ENCODE data around the gene TTC27. TPM values are rescaled to one million over a fixed set of nuclear protein-coding genes. Genes with fewer than 3 reads are reported as not detected.

Gene TTC27
- polyA plus RNA-seq, 3 donors, result 4.0 to 4.8 (median 4.4) TPM

DNA sequence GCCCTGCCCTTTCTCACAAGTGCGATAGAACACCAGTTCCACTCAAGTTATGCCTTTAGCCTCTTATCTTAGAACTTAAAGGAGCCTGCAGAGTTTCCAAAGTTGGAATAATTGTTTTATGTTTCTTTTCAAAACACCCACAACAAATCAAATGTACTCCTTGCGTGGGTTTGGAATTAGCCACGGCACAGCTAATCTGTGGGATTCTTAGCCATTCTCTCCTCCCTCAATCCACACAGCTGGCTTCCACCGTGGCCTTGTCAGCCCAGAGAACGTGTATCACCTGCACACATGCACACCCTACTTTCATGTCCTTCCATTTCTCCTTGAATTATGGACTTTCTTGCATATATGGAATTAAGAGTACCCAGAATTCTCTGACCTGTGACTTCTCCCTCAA is 183.8 kb downstream of the TTC27 start:
- H3K9me3 ChIP-seq (replicated peaks in 1 of 2; ENCODE audit: control insufficient read depth in 1 of 2, insufficient read depth in 1 of 2, low read length in 2 of 2), result no peaks in the 10 kb centered on the region
- H4K20me1 ChIP-seq (ENCODE audit: insufficient read depth, low read length), result no peaks in the 10 kb centered on the region
- H3K4me3 ChIP-seq (replicated peaks in 1 of 3; ENCODE audit: low read depth in 2 of 3, low read length in 3 of 3), result no peak overlapping the region
- Mint-ChIP-seq H3K27ac (peak overlapping the region in 1 of 7 donors; percentile 20), H3K4me1 (no peaks in the 10 kb centered on the region), H3K9me3 (no peaks in the 10 kb centered on the region), H3K36me3 (peaks cover 23 to 27% of the 10 kb centered on the region in 2 donors), H3K27me3 (ENCODE audit: low read depth in 3 of 3) (peaks cover 0 to 1% (median 0%) of the 10 kb centered on the region in 3 donors), H3K4me3 (no peak overlapping the region)
- peaks cover 0 to 10% of the 10 kb centered on the region in 2 donors for H3K36me3 ChIP-seq (replicated peaks in 1 of 2; ENCODE audit: control insufficient read depth in 1 of 2, insufficient read depth in 2 of 2, low read length in 2 of 2)
- H3K27ac ChIP-seq (ENCODE audit: low read depth in 1 of 2, low read length in 2 of 2), result no peak overlapping the region
- DNase-seq, result no peak
- no peak overlapping the region for H2AFZ ChIP-seq (ENCODE audit: insufficient read depth, low read depth, low read length, poor library complexity, severe bottlenecking)
- no peaks in the 10 kb centered on the region for H3K27me3 ChIP-seq (ENCODE audit: control insufficient read depth in 2 of 2, insufficient read depth in 2 of 2, low read length in 2 of 2)
- 93% methylated on average over 2 of the region's 5 CpGs for WGBS (ENCODE audit: insufficient coverage)
- H3K4me1 ChIP-seq (ENCODE audit: control insufficient read depth in 1 of 2, insufficient read depth in 2 of 2, low read length in 2 of 2), result no peaks in the 10 kb centered on the region
- intact Hi-C loops (cut with micrococcal nuclease), result no loop called here
- TF ChIP-seq, protein P1, sequence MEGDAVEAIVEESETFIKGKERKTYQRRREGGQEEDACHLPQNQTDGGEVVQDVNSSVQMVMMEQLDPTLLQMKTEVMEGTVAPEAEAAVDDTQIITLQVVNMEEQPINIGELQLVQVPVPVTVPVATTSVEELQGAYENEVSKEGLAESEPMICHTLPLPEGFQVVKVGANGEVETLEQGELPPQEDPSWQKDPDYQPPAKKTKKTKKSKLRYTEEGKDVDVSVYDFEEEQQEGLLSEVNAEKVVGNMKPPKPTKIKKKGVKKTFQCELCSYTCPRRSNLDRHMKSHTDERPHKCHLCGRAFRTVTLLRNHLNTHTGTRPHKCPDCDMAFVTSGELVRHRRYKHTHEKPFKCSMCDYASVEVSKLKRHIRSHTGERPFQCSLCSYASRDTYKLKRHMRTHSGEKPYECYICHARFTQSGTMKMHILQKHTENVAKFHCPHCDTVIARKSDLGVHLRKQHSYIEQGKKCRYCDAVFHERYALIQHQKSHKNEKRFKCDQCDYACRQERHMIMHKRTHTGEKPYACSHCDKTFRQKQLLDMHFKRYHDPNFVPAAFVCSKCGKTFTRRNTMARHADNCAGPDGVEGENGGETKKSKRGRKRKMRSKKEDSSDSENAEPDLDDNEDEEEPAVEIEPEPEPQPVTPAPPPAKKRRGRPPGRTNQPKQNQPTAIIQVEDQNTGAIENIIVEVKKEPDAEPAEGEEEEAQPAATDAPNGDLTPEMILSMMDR (IDR thresholded peaks at IDR 0.05), result no peak
- H3K9ac ChIP-seq (ENCODE audit: insufficient read depth, low read length, poor library complexity, severe bottlenecking), result no peak overlapping the region
- no peaks in the 10 kb centered on the region for H3K79me2 ChIP-seq (ENCODE audit: insufficient read depth, low read length)
- H3K4me2 ChIP-seq (replicated peaks; ENCODE audit: extremely low read depth, low read length, poor library complexity, severe bottlenecking), result no peak overlapping the region

DNA sequence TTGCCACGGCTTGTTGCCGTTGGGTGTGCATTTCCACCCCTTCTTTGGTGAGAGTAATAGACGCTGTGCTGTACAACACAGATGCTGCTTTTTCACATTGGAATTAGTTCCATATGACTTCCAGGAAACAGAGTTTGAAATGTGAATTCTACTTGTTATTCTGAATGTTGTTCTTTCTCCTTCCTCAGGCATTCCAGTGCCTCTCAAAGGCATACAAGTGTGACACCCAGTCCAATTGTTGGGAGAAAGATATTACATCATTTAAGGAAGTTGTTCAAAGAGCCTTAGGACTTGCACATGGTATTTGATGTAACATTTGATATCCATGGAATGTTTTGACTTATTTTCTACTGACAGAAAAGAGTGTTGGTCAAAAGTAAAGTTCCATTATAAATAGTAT is 184.5 kb downstream of the TTC27 start:
- intact Hi-C loops (cut with micrococcal nuclease), result no loop called here
- WGBS (ENCODE audit: insufficient coverage), result 100% methylated on average over 2 of the region's 3 CpGs
- no peak overlapping the region for H3K4me3 Mint-ChIP-seq
- H3K27ac Mint-ChIP-seq, result no peak overlapping the region
- H3K4me1 Mint-ChIP-seq, result no peaks in the 10 kb centered on the region
- H2AFZ ChIP-seq (ENCODE audit: insufficient read depth, low read depth, low read length, poor library complexity, severe bottlenecking), result no peak overlapping the region
- H3K9ac ChIP-seq (ENCODE audit: insufficient read depth, low read length, poor library complexity, severe bottlenecking), result no peak overlapping the region
- TF ChIP-seq, protein P1 (IDR thresholded peaks at IDR 0.05), result no peak
- H3K27me3 Mint-ChIP-seq (ENCODE audit: low read depth in 3 of 3), result peaks cover 0 to 1% (median 0%) of the 10 kb centered on the region in 3 donors
- H3K36me3 Mint-ChIP-seq, result peaks cover 23 to 31% of the 10 kb centered on the region in 2 donors
- H3K9me3 ChIP-seq (replicated peaks in 1 of 2; ENCODE audit: control insufficient read depth in 1 of 2, insufficient read depth in 1 of 2, low read length in 2 of 2), result no peaks in the 10 kb centered on the region
- no peak overlapping the region for H3K4me3 ChIP-seq (replicated peaks in 1 of 3; ENCODE audit: low read depth in 2 of 3, low read length in 3 of 3)
- no peaks in the 10 kb centered on the region for H3K9me3 Mint-ChIP-seq
- no peak for DNase-seq
- no peaks in the 10 kb centered on the region for H3K27me3 ChIP-seq (ENCODE audit: control insufficient read depth in 2 of 2, insufficient read depth in 2 of 2, low read length in 2 of 2)
- no peaks in the 10 kb centered on the region for H4K20me1 ChIP-seq (ENCODE audit: insufficient read depth, low read length)
- H3K36me3 ChIP-seq (replicated peaks in 1 of 2; ENCODE audit: control insufficient read depth in 1 of 2, insufficient read depth in 2 of 2, low read length in 2 of 2), result peaks cover 0 to 10% of the 10 kb centered on the region in 2 donors
- no peak overlapping the region for H3K27ac ChIP-seq (ENCODE audit: low read depth in 1 of 2, low read length in 2 of 2)
- H3K4me2 ChIP-seq (replicated peaks; ENCODE audit: extremely low read depth, low read length, poor library complexity, severe bottlenecking), result no peak overlapping the region
- no peaks in the 10 kb centered on the region for H3K4me1 ChIP-seq (ENCODE audit: control insufficient read depth in 1 of 2, insufficient read depth in 2 of 2, low read length in 2 of 2)
- H3K79me2 ChIP-seq (ENCODE audit: insufficient read depth, low read length), result no peaks in the 10 kb centered on the region
